ENCODE results near the gene COL27A1. TPM values are rescaled to one million over a fixed set of nuclear protein-coding genes. Genes with fewer than 3 reads are reported as not detected.

The COL27A1 gene
- total RNA-seq, 3 donors from 2014 or later = 3.5 to 22.0 (median 6.7) TPM

- DNase-seq (ENCODE audit: low spot score in 2 of 2) = no peak
- H3K9me3 ChIP-seq = no peaks in the 10 kb centered on the region
- no peaks in the 10 kb centered on the region for H3K36me3 ChIP-seq
- intact Hi-C loops (cut with DNase I; ENCODE audit: low total_unique reads) = no loop called here
- no peak overlapping the region for H3K27ac ChIP-seq
- H3K4me3 ChIP-seq = no peak overlapping the region
- no peak for TF ChIP-seq CTCF (IDR thresholded peaks at IDR 0.05)
- TF ChIP-seq POLR2A (IDR thresholded peaks at IDR 0.05) = no peak
- no peak for TF ChIP-seq POLR2AphosphoS5 (IDR thresholded peaks at IDR 0.05)
- no peaks in the 10 kb centered on the region for H3K27me3 ChIP-seq
- H3K4me1 ChIP-seq = peaks cover 3 to 15% of the 10 kb centered on the region in 2 donors
Measured at GRCh38 chr9:114210136-114210535, 54.8 kb downstream of the COL27A1 start.

DNA sequence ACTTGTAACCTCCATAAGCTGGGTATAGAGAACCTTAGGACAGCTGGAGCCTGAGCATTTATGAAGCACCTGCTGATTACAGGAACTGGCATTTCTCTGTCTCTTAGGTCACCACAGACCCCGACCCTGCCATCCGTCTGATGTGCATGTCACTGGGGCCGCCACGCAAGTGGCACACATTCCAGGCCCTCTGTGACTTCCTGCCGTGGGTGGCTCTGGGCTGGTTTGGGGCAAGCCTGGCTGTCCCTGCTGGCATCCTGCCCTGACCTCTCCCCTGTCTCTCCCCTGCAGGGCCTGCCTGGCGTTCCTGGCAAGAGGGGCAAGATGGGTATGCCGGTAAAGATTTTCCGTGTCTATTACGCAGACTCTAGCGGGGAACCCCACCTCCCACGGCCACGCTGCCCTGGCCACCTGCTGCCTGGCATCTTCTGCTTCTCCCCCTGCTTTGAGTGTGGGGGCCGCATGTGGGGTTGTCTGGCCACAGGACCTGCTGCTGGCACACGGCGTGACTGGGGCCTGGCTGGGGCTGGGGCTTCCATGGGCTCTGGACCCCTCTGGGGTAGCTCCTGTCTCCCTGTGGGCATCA, 55.4 kb downstream of the COL27A1 start:
- Histone ChIP-seq H3K27ac (no peak overlapping the region), H3K36me3 (no peaks in the 10 kb centered on the region), H3K27me3 (no peaks in the 10 kb centered on the region), H3K9me3 (no peaks in the 10 kb centered on the region), H3K4me1 (peaks cover 3 to 11% of the 10 kb centered on the region in 2 donors), H3K4me3 (no peak overlapping the region)
- no peak for DNase-seq (ENCODE audit: low spot score in 2 of 2)
- intact Hi-C loops (cut with DNase I; ENCODE audit: low total_unique reads) = no loop called here
- no peak for TF ChIP-seq POLR2A (IDR thresholded peaks at IDR 0.05)
- no peak for TF ChIP-seq POLR2AphosphoS5 (IDR thresholded peaks at IDR 0.05)
- TF ChIP-seq CTCF (IDR thresholded peaks at IDR 0.05) = no peak

DNA sequence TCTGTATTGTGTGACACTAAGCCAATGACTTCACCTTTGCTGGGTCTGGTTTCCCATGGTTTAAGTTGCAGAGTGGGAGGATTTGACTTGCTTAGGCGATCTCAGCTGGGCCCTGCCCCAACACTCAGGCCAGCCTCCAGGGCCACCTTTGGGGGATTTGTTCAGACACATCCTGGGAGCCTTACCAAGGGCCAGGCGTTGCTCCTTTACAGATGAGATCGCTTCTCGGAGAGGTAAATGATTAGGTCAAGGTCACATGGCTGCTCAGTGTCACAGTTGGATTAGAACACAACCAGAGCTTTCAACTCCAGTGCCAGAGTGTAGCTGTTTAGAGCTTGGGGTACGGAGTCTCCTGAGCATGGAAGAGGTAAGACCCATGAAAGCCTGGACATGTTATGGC, 57.5 kb downstream of the COL27A1 start:
- DNase-seq (ENCODE audit: low spot score in 2 of 2) = no peak
- no peaks in the 10 kb centered on the region for H3K27me3 ChIP-seq
- no peak overlapping the region for H3K4me3 ChIP-seq
- no peaks in the 10 kb centered on the region for H3K36me3 ChIP-seq
- TF ChIP-seq POLR2AphosphoS5 (IDR thresholded peaks at IDR 0.05) = no peak
- no peak for TF ChIP-seq CTCF (IDR thresholded peaks at IDR 0.05)
- TF ChIP-seq POLR2A (IDR thresholded peaks at IDR 0.05) = no peak
- no peak overlapping the region for H3K27ac ChIP-seq
- no peaks in the 10 kb centered on the region for H3K9me3 ChIP-seq
- intact Hi-C loops (cut with DNase I; ENCODE audit: low total_unique reads) = no loop called here
- no peaks in the 10 kb centered on the region for H3K4me1 ChIP-seq

DNA sequence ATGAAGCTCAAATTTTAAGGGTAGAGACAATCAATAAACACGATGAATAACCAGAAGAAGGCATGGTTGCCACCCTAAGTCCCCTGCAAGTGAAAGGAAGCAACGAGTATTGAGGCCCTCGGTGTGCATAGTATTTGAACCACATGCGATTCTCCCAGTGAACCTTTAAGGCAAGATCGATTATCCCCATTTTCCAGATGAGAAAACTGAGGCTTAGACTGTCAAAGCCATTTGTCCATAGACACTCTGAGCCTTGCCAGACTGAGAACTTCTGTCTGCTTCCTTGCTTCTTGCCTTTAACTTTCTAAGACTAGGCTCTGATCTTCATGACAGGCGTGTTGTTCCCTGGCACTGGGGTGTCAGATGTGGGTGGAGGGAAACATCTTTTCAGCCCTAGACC, 58.2 kb downstream of the COL27A1 start:
- no peak overlapping the region for H3K27ac ChIP-seq
- no peak for DNase-seq (ENCODE audit: low spot score in 2 of 2)
- TF ChIP-seq POLR2A (IDR thresholded peaks at IDR 0.05) = no peak
- TF ChIP-seq POLR2AphosphoS5 (IDR thresholded peaks at IDR 0.05) = no peak
- TF ChIP-seq CTCF (IDR thresholded peaks at IDR 0.05) = no peak
- no peaks in the 10 kb centered on the region for H3K9me3 ChIP-seq
- H3K4me1 ChIP-seq = no peaks in the 10 kb centered on the region
- H3K36me3 ChIP-seq = no peaks in the 10 kb centered on the region
- no peak overlapping the region for H3K4me3 ChIP-seq
- intact Hi-C loops (cut with DNase I; ENCODE audit: low total_unique reads) = no loop called here
- H3K27me3 ChIP-seq = no peaks in the 10 kb centered on the region

DNA sequence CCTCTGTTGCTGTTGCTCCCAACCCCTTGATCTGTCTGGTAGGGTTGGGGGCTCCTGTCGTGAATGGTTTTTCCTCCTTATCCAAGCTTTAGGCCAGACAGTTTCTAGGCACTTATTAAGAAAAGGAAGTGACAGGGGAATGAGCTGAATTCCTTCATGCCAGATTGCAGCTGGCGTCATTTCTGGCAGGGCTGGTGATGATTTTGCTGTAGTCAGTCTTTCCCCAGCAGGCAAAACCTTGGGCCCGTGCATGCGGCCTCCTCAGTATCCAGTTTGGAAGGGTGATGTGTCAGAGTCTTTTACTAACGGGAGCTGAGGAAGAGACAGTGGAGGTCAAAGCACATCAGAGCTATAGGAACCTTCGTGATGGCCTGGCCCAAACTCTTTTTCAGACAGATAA, 58.8 kb downstream of the COL27A1 start:
- Histone ChIP-seq H3K4me3 (no peak overlapping the region), H3K36me3 (no peaks in the 10 kb centered on the region), H3K4me1 (no peaks in the 10 kb centered on the region), H3K27ac (no peak overlapping the region), H3K9me3 (no peaks in the 10 kb centered on the region), H3K27me3 (no peaks in the 10 kb centered on the region)
- TF ChIP-seq CTCF (IDR thresholded peaks at IDR 0.05) (no peak), POLR2A (IDR thresholded peaks at IDR 0.05) (no peak), POLR2AphosphoS5 (IDR thresholded peaks at IDR 0.05) (no peak)
- intact Hi-C loops (cut with DNase I; ENCODE audit: low total_unique reads) = no loop called here
- no peak for DNase-seq (ENCODE audit: low spot score in 2 of 2)
